ENCODE measurements around the gene PRDM16. TPM values are rescaled to one million over a fixed set of nuclear protein-coding genes. Genes with fewer than 3 reads are reported as not detected.

Gene PRDM16
- total RNA-seq, 4 donors from 2014 or later = 0.41 to 0.95 TPM; not detected in 2

GRCh38 chr1:3357526-3358297 is 288.7 kb downstream of the PRDM16 start:
- intact Hi-C loops (cut with DNase I; ENCODE audit: low total_unique reads) = no loop called here

GRCh38 chr1:3359351-3359750 is 290.3 kb downstream of the PRDM16 start:
- Histone ChIP-seq H3K4me3 (no peak overlapping the region), H3K27ac (peak overlapping the region in 1 of 4 donors; percentile 33), H3K36me3 (no peaks in the 10 kb centered on the region), H3K4me1 (no peaks in the 10 kb centered on the region), H3K9me3 (no peaks in the 10 kb centered on the region), H3K27me3 (no peaks in the 10 kb centered on the region)
- DNase-seq = no peak
- in situ Hi-C loops (cut with MboI; ENCODE audit: low pct_ligation_motif_present in 1 of 4, low pct_unique_long_range_greater_than_20kb in 1 of 4, low sequenced_read_pairs in 3 of 4) = no loop called here
- WGBS, 2 donors (ENCODE audit: low coverage in 1 of 2) = 30 to 70% methylated on average over 2 to 10 of the region's 10 CpGs
- TF ChIP-seq EP300 (IDR thresholded peaks at IDR 0.05; ENCODE audit: low read depth) (no peak), POLR2A (IDR thresholded peaks at IDR 0.05) (no peak), CTCF (IDR thresholded peaks at IDR 0.05) (no peak), POLR2AphosphoS5 (IDR thresholded peaks at IDR 0.05) (no peak)
- intact Hi-C loops (cut with DNase I; ENCODE audit: low total_unique reads) = no loop called here

More at GRCh38 chr1:3357526-3358297, 288.7 kb downstream of the PRDM16 start:
- no peaks in the 10 kb centered on the region for H3K27me3 ChIP-seq
- TF ChIP-seq EP300 (IDR thresholded peaks at IDR 0.05; ENCODE audit: low read depth) = no peak
- TF ChIP-seq CTCF (IDR thresholded peaks at IDR 0.05) = no peak
- TF ChIP-seq POLR2A (IDR thresholded peaks at IDR 0.05) = no peak
- TF ChIP-seq POLR2AphosphoS5 (IDR thresholded peaks at IDR 0.05) = no peak
- in situ Hi-C loops (cut with MboI; ENCODE audit: low pct_ligation_motif_present in 1 of 4, low pct_unique_long_range_greater_than_20kb in 1 of 4, low sequenced_read_pairs in 3 of 4) = no loop called here
- H3K4me3 ChIP-seq = no peak overlapping the region
- no peak overlapping the region for H3K27ac ChIP-seq
- no peaks in the 10 kb centered on the region for H3K9me3 ChIP-seq
- WGBS, 2 donors (ENCODE audit: low coverage in 1 of 2) = 85% methylated on average over 24 of the region's 25 CpGs; no CpG with 5 or more reads in 1 of the 2 donors
- no peak for DNase-seq
- H3K36me3 ChIP-seq = no peaks in the 10 kb centered on the region
- H3K4me1 ChIP-seq = peaks cover 3 to 11% (median 9%) of the 10 kb centered on the region in 4 donors

- in situ Hi-C loops (cut with MboI; ENCODE audit: low pct_ligation_motif_present in 1 of 4, low pct_unique_long_range_greater_than_20kb in 1 of 4, low sequenced_read_pairs in 3 of 4) (no loop called here), intact Hi-C loops (cut with DNase I; ENCODE audit: low total_unique reads) (no loop called here)
- DNase-seq = peak; percentile 54
- Histone ChIP-seq H3K4me3 (no peak overlapping the region), H3K9me3 (no peaks in the 10 kb centered on the region), H3K27ac (no peak overlapping the region), H3K36me3 (no peaks in the 10 kb centered on the region), H3K27me3 (peaks cover 2% of the 10 kb centered on the region), H3K4me1 (no peaks in the 10 kb centered on the region)
- 43 to 61% methylated on average over 7 to 31 of the region's 31 CpGs for WGBS, 2 donors (ENCODE audit: low coverage in 1 of 2)
- TF ChIP-seq POLR2A (IDR thresholded peaks at IDR 0.05) = no peak
- TF ChIP-seq CTCF (IDR thresholded peaks at IDR 0.05) = no peak
- no peak for TF ChIP-seq EP300 (IDR thresholded peaks at IDR 0.05; ENCODE audit: low read depth)
- TF ChIP-seq POLR2AphosphoS5 (IDR thresholded peaks at IDR 0.05) = no peak
Observed at GRCh38 chr1:3359756-3360440, 290.9 kb downstream of the PRDM16 start.

GRCh38 chr1:3360646-3361257 is 291.7 kb downstream of the PRDM16 start:
- 91% methylated on average over 24 of the region's 32 CpGs; no CpG with 5 or more reads in 1 of the 2 donors for WGBS, 2 donors (ENCODE audit: low coverage in 1 of 2)
- no peak overlapping the region for H3K4me3 ChIP-seq
- H3K27ac ChIP-seq = no peak overlapping the region
- no peaks in the 10 kb centered on the region for H3K9me3 ChIP-seq
- no peaks in the 10 kb centered on the region for H3K36me3 ChIP-seq
- no peaks in the 10 kb centered on the region for H3K4me1 ChIP-seq
- TF ChIP-seq EP300 (IDR thresholded peaks at IDR 0.05; ENCODE audit: low read depth) (no peak), CTCF (IDR thresholded peaks at IDR 0.05) (no peak), POLR2A (IDR thresholded peaks at IDR 0.05) (no peak), POLR2AphosphoS5 (IDR thresholded peaks at IDR 0.05) (no peak)
- peaks cover 2% of the 10 kb centered on the region for H3K27me3 ChIP-seq
- intact Hi-C loops (cut with DNase I; ENCODE audit: low total_unique reads) (no loop called here), in situ Hi-C loops (cut with MboI; ENCODE audit: low pct_ligation_motif_present in 1 of 4, low pct_unique_long_range_greater_than_20kb in 1 of 4, low sequenced_read_pairs in 3 of 4) (no loop called here)
- DNase-seq = no peak
